H9 (cell line): Measurements from ENCODE around the gene SPAG17. TPM values are rescaled to one million over a fixed set of nuclear protein-coding genes. Genes with fewer than 3 reads are reported as not detected.

Experiments used
- DNase-seq: peaks from one replicate; pipeline ENCODE4 v3.0.0-alpha.2; 2017
- H2AFZ ChIP-seq: one replicate; pipeline ENCODE4 v1.6.1; 2013; ENCODE audit warnings: mild to moderate bottlenecking, low read length, control low read depth, moderate library complexity
- H2AK5ac ChIP-seq: 2 replicates; pipeline ENCODE4 v1.6.1; 2013; ENCODE audit warnings: low read length, control low read depth, mixed read lengths; ENCODE audit not compliant: insufficient read length
- H2BK120ac ChIP-seq: one replicate; pipeline ENCODE4 v1.6.1; 2013; ENCODE audit warnings: low read depth, mild to moderate bottlenecking, low read length, control low read depth, inconsistent platforms; ENCODE audit not compliant: poor library complexity, severe bottlenecking
- H2BK12ac ChIP-seq: 2 replicates; pipeline ENCODE4 v1.6.1; 2013; ENCODE audit warnings: low read length, control low read depth, mixed read lengths, low read depth; ENCODE audit not compliant: insufficient read length
- H2BK15ac ChIP-seq: 2 replicates; pipeline ENCODE4 v1.6.1; 2013; ENCODE audit warnings: low read depth, low read length, control low read depth
- H2BK20ac ChIP-seq: one replicate; pipeline ENCODE4 v1.6.1; 2013; ENCODE audit warnings: low read depth, mild to moderate bottlenecking, low read length, control low read depth, inconsistent platforms; ENCODE audit not compliant: poor library complexity, severe bottlenecking
- H2BK5ac ChIP-seq: 2 replicates; pipeline ENCODE4 v1.6.1; 2013; ENCODE audit warnings: low read length, control low read depth, mixed read lengths; ENCODE audit not compliant: insufficient read length
- H3K14ac ChIP-seq: 2 replicates; pipeline ENCODE4 v1.6.1; 2013; ENCODE audit warnings: low read length, control low read depth; ENCODE audit not compliant: insufficient read depth
- H3K18ac ChIP-seq: 2 replicates; pipeline ENCODE4 v1.6.1; 2013; ENCODE audit warnings: low read depth, mild to moderate bottlenecking, mixed read lengths, low read length, control low read depth; ENCODE audit not compliant: insufficient read length
- H3K23ac ChIP-seq: 2 replicates; pipeline ENCODE4 v1.6.1; 2013; ENCODE audit warnings: low read length, control low read depth, mixed read lengths, low read depth; ENCODE audit not compliant: insufficient read length
- H3K23me2 ChIP-seq: 2 replicates; pipeline ENCODE4 v1.6.1; 2013; ENCODE audit warnings: low read depth, mild to moderate bottlenecking, mixed read lengths, low read length, control low read depth; ENCODE audit not compliant: insufficient read length, poor library complexity, severe bottlenecking
- H3K27ac ChIP-seq: 2 replicates; pipeline ENCODE4 v1.5.1; 2013; ENCODE audit warnings: low read length, control low read depth, mixed read lengths, low read depth; ENCODE audit not compliant: insufficient read length
- H3K27me3 ChIP-seq: 2 replicates; pipeline ENCODE4 v1.6.1; 2013; ENCODE audit warnings: low read length, control low read depth, inconsistent platforms; ENCODE audit not compliant: insufficient read depth
- H3K4ac ChIP-seq: 2 replicates; pipeline ENCODE4 v1.6.1; 2013; ENCODE audit warnings: low read depth, mild to moderate bottlenecking, control low read depth, inconsistent platforms, low read length, moderate library complexity
- H3K4me1 ChIP-seq: 2 replicates; pipeline ENCODE4 v1.6.1; 2013; ENCODE audit warnings: low read length, control low read depth, inconsistent platforms; ENCODE audit not compliant: insufficient read depth
- H3K4me2 ChIP-seq: 2 replicates; pipeline ENCODE4 v1.6.1; 2013; ENCODE audit warnings: low read length, control low read depth, mixed read lengths; ENCODE audit not compliant: insufficient read length, insufficient read depth
- H3K56ac ChIP-seq: 2 replicates; pipeline ENCODE4 v1.6.1; 2013; ENCODE audit warnings: low read depth, mild to moderate bottlenecking, mixed read lengths, low read length, control low read depth; ENCODE audit not compliant: insufficient read length
- H3K79me1 ChIP-seq: 2 replicates; pipeline ENCODE4 v1.6.1; 2013; ENCODE audit warnings: low read depth, mild to moderate bottlenecking, moderate library complexity, low read length, control low read depth, inconsistent platforms; ENCODE audit not compliant: insufficient read depth, poor library complexity, severe bottlenecking
- H3K79me2 ChIP-seq: 2 replicates; pipeline ENCODE4 v1.6.1; 2013; ENCODE audit warnings: low read length, control low read depth, inconsistent platforms; ENCODE audit not compliant: insufficient read depth
- H3K9ac ChIP-seq: 2 replicates; pipeline ENCODE4 v1.6.1; 2013; ENCODE audit warnings: low read length, control low read depth, mixed read lengths; ENCODE audit not compliant: insufficient read length; ENCODE audit errors: extremely low read depth
- H3K9me3 ChIP-seq: one replicate; pipeline ENCODE4 v1.6.1; 2013; ENCODE audit warnings: low read depth, low read length, inconsistent platforms; ENCODE audit not compliant: control insufficient read depth
- H3T11ph ChIP-seq: one replicate; pipeline ENCODE4 v1.6.1; 2013; ENCODE audit warnings: mild to moderate bottlenecking, low read length, control low read depth, inconsistent platforms
- H4K20me1 ChIP-seq: one replicate; pipeline ENCODE4 v1.6.1; 2013; ENCODE audit not compliant: control insufficient read depth, insufficient read length, insufficient read depth
- H4K5ac ChIP-seq: 2 replicates; pipeline ENCODE4 v1.6.1; 2013; ENCODE audit warnings: low read depth, mild to moderate bottlenecking, mixed read lengths, low read length, control low read depth; ENCODE audit not compliant: insufficient read length
- H4K8ac ChIP-seq: replicated peaks from 2 replicates; pipeline ENCODE4 v1.6.1; 2013; ENCODE audit warnings: low read length, control low read depth, mixed read lengths, low read depth; ENCODE audit not compliant: insufficient read length
- H4K91ac ChIP-seq: 2 replicates; pipeline ENCODE4 v1.6.1; 2013; ENCODE audit warnings: low read depth, mild to moderate bottlenecking, moderate library complexity, mixed read lengths, low read length, control low read depth; ENCODE audit not compliant: insufficient read length
- H3K27ac Mint-ChIP-seq, 3 experiments: 2 replicates in 2 of 3; 3 replicates in 1 of 3; pipeline ENCODE4 v1.8.0; 2020 to 2021; ENCODE audit warnings: mixed read lengths in 3 of 3, mild to moderate bottlenecking in 1 of 3, moderate library complexity in 1 of 3
- H3K27me3 Mint-ChIP-seq: 2 replicates; pipeline ENCODE4 v1.8.0; 2021; ENCODE audit warnings: low read depth, mild to moderate bottlenecking, moderate library complexity, mixed read lengths
- H3K36me3 Mint-ChIP-seq, 3 experiments: 2 replicates in 2 of 3; 3 replicates in 1 of 3; pipeline ENCODE4 v1.8.0; 2020 to 2021; ENCODE audit warnings: low read depth in 3 of 3, mixed read lengths in 3 of 3; ENCODE audit not compliant: insufficient read depth in 1 of 3
- H3K4me1 Mint-ChIP-seq, 2 experiments: 2 replicates each; pipeline ENCODE4 v1.8.0; 2020; ENCODE audit warnings: mixed read lengths in 2 of 2
- H3K4me3 Mint-ChIP-seq, 2 experiments: 2 replicates in 1 of 2; 3 replicates in 1 of 2; pipeline ENCODE4 v1.8.0; 2020 to 2021; ENCODE audit warnings: mild to moderate bottlenecking in 2 of 2, mixed read lengths in 2 of 2, moderate library complexity in 1 of 2
- H3K9me3 Mint-ChIP-seq, 2 experiments: 2 replicates in 1 of 2; 3 replicates in 1 of 2; pipeline ENCODE4 v1.8.0; 2020; ENCODE audit warnings: mild to moderate bottlenecking in 2 of 2, mixed read lengths in 2 of 2, moderate library complexity in 1 of 2
- WGBS: extraction: QIAGEN DNeasy Blood & Tissue Kit; methylation state at CpG from one replicate; pipeline ENCODE4 v1.1.7; 2013; ENCODE audit warnings: missing lambda C conversion rate, low lambda C conversion rate, mixed read lengths; ENCODE audit not compliant: insufficient read length; ENCODE audit errors: extremely low coverage; 5-methylcytosine and 5-hydroxymethylcytosine counted together
- total RNA-seq: library from RNA; stranded (reverse); gene quantifications from 2 replicates; pipeline ENCODE4 v1.2.1, GENCODE V29; 2021
- TF ChIP-seq, protein P1 (sequence below): fragments of 200-600 bp; sonication (generic); conservative IDR thresholded peaks from 3 replicates; pipeline ENCODE4 v1.8.0; 2021; ENCODE audit warnings: antibody characterized with exemption, mild to moderate bottlenecking

SPAG17 gene
- total RNA-seq, 1 experiment from 2014 or later = 0.37 TPM

DNA sequence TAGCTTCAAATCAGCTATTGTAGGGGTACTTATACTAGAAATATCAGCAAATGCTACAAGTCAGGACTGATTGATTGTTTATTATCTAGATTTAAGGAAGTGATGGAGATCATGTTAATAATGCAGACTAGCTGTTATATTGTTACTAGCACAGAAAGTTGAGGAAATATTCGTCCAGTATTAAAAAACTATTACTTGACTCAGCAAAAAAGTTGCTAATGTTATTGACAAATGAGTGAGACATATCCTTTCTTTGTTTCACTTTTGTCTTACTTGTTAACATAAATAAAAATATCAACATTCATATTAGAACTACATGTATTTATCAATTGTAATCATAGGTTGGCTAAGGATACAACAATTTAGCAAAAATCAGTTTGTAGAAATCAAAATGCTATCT is 141.4 kb downstream of the SPAG17 start:
- H3K4me1 Mint-ChIP-seq = peaks cover 4% of the 10 kb centered on the region in 2 experiments; a peak in 2 of 4 replicates
- no peak overlapping the region for H2AFZ ChIP-seq
- no peaks in the 10 kb centered on the region for H3K4me1 ChIP-seq
- no peak overlapping the region for H3K27ac Mint-ChIP-seq
- no peaks in the 10 kb centered on the region for H3K79me2 ChIP-seq
- no peak overlapping the region for H4K5ac ChIP-seq
- no peak overlapping the region for H3K18ac ChIP-seq
- no peak overlapping the region for H2BK5ac ChIP-seq
- no peak overlapping the region for H3K23ac ChIP-seq
- H3K27me3 ChIP-seq = no peaks in the 10 kb centered on the region
- no peak overlapping the region for H3K4me2 ChIP-seq
- no peaks in the 10 kb centered on the region for H3K9me3 Mint-ChIP-seq
- H3K9ac ChIP-seq = no peak overlapping the region
- no peaks in the 10 kb centered on the region for H4K20me1 ChIP-seq
- H2BK12ac ChIP-seq = no peak overlapping the region
- no peak overlapping the region for H2BK120ac ChIP-seq
- no peak overlapping the region for H3T11ph ChIP-seq
- WGBS = no CpG with 5 or more reads among the region's 1 CpG
- no peak overlapping the region for H2BK15ac ChIP-seq
- H3K4me3 Mint-ChIP-seq = no peak overlapping the region
- H3K27ac ChIP-seq = no peak overlapping the region
- no peak overlapping the region for H2BK20ac ChIP-seq
- H3K23me2 ChIP-seq = no peaks in the 10 kb centered on the region
- DNase-seq = no peak
- TF ChIP-seq, protein P1, sequence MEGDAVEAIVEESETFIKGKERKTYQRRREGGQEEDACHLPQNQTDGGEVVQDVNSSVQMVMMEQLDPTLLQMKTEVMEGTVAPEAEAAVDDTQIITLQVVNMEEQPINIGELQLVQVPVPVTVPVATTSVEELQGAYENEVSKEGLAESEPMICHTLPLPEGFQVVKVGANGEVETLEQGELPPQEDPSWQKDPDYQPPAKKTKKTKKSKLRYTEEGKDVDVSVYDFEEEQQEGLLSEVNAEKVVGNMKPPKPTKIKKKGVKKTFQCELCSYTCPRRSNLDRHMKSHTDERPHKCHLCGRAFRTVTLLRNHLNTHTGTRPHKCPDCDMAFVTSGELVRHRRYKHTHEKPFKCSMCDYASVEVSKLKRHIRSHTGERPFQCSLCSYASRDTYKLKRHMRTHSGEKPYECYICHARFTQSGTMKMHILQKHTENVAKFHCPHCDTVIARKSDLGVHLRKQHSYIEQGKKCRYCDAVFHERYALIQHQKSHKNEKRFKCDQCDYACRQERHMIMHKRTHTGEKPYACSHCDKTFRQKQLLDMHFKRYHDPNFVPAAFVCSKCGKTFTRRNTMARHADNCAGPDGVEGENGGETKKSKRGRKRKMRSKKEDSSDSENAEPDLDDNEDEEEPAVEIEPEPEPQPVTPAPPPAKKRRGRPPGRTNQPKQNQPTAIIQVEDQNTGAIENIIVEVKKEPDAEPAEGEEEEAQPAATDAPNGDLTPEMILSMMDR = no peak
- no peaks in the 10 kb centered on the region for H3K79me1 ChIP-seq
- H3K27me3 Mint-ChIP-seq = no peaks in the 10 kb centered on the region
- H3K56ac ChIP-seq = no peak overlapping the region
- H3K9me3 ChIP-seq = no peaks in the 10 kb centered on the region
- no peak overlapping the region for H4K8ac ChIP-seq
- H3K36me3 Mint-ChIP-seq = no peaks in the 10 kb centered on the region
- no peak overlapping the region for H3K14ac ChIP-seq
- H4K91ac ChIP-seq = no peak overlapping the region
- no peak overlapping the region for H3K4ac ChIP-seq
- H2AK5ac ChIP-seq = no peak overlapping the region
